Spleen (tissue), 11 donors: ENCODE measurements around the gene DNAH11. TPM values are rescaled to one million over a fixed set of nuclear protein-coding genes. Genes with fewer than 3 reads are reported as not detected.
A peak's percentile ranks its signal among the peaks of the same experiment; 100 is the strongest.

ENCODE experiments used
- DNase-seq: peaks from one replicate; pipeline ENCODE4 v3.0.0-alpha.2; 2020
- H3K27ac ChIP-seq, 8 donors: fragments of 200-600 bp; sonication (generic) in 7 of 8; 1 replicate in 4 of 8; 2 replicates in 4 of 8; pipeline versions ENCODE4 v1.5.0 to v1.8.0; 2016 to 2021; ENCODE audit warnings: inconsistent platforms in 4 of 8, mild to moderate bottlenecking in 4 of 8, moderate library complexity in 1 of 8
- H3K27me3 ChIP-seq, 7 donors: fragments of 200-600 bp; sonication (generic) in 6 of 7; replicated peaks in 1 of 7; 1 replicate in 4 of 7; 2 replicates in 3 of 7; pipeline versions ENCODE4 v1.5.0 to v1.8.0; 2016 to 2021; ENCODE audit warnings: inconsistent platforms in 3 of 7, mild to moderate bottlenecking in 1 of 7
- H3K36me3 ChIP-seq, 6 donors: fragments of 200-600 bp; sonication (generic) in 5 of 6; 1 replicate in 4 of 6; 2 replicates in 2 of 6; pipeline versions ENCODE4 v1.5.0 to v1.8.0; 2016 to 2021; ENCODE audit warnings: inconsistent platforms in 2 of 6
- H3K4me1 ChIP-seq, 6 donors: fragments of 200-600 bp; sonication (generic) in 5 of 6; 1 replicate in 3 of 6; 2 replicates in 3 of 6; pipeline versions ENCODE4 v1.5.0 to v1.8.0; 2016 to 2021; ENCODE audit warnings: inconsistent platforms in 3 of 6
- H3K4me3 ChIP-seq, 8 donors: fragments of 200-600 bp; sonication (generic) in 7 of 8; 1 replicate in 4 of 8; 2 replicates in 4 of 8; pipeline versions ENCODE4 v1.5.0 to v1.8.0; 2016 to 2021; ENCODE audit warnings: inconsistent platforms in 4 of 8, mild to moderate bottlenecking in 4 of 8, moderate library complexity in 2 of 8
- H3K9me3 ChIP-seq, 8 donors: fragments of 200-600 bp; sonication (generic) in 7 of 8; 1 replicate in 4 of 8; 2 replicates in 4 of 8; pipeline versions ENCODE4 v1.5.0 to v1.8.0; 2016 to 2021; ENCODE audit warnings: inconsistent platforms in 4 of 8
- CTCF ChIP-seq, 11 experiments: fragments of 200-600 bp in 7 of 11; fragments of 450-650 bp in 4 of 11; sonication (generic) in 4 of 11; IDR thresholded peaks in 8 of 11; conservative IDR thresholded peaks in 3 of 11; 1 replicate in 7 of 11; 2 replicates in 4 of 11; pipeline versions ENCODE4 v1.4.0 to v1.8.0; 2016 to 2021; ENCODE audit warnings: antibody characterized with exemption in 11 of 11, inconsistent platforms in 4 of 11, mild to moderate bottlenecking in 1 of 11
- POLR2A ChIP-seq, 3 donors: fragments of 450-650 bp; IDR thresholded peaks; one replicate each; pipeline ENCODE4 v1.5.1; 2017; ENCODE audit warnings: antibody characterized with exemption in 3 of 3, mild to moderate bottlenecking in 1 of 3
- POLR2AphosphoS5 ChIP-seq, 3 donors: sonication (generic); formaldehyde crosslinking; IDR thresholded peaks; one replicate each; pipeline ENCODE4 v1.5.1; 2017; ENCODE audit warnings: antibody characterized with exemption in 3 of 3
- WGBS, 5 donors: extraction: QIAGEN DNeasy Blood & Tissue Kit in 3 of 5; methylation state at CpG; one replicate each; pipeline versions ENCODE4 v1.1.5 to v1.1.7; 2013 to 2018; 5-methylcytosine and 5-hydroxymethylcytosine counted together
- intact Hi-C: fragments of 100-400 bp; cut with DNase I; formaldehyde crosslinking; loops from one replicate; pipeline ENCODE4 v1.15.0; 2023; ENCODE audit warnings: low total_unique reads
- polyA plus RNA-seq, 3 donors: library from polyadenylated mRNA; stranded (reverse); fragments of 200-250 nt; gene quantifications; one replicate each; pipeline ENCODE4 v1.2.1, GENCODE V29; 2013
- total RNA-seq, 7 donors: library from RNA; depleted of rRNA in 3 of 7; stranded (reverse); fragments of >200 nt in 3 of 7; fragmentation: NEBNext Ultra II Directional in 4 of 7; extraction: Animal tissue kit (Norgen Biotek cat#: 25700) in 4 of 7; gene quantifications; one replicate each; pipeline versions ENCODE4 v1.1.0 to v1.2.1, GENCODE V29; 2016 to 2021
- donor health status: healthy with polysubstance abuse.
- donor health status: DM: no; HTN: no; CAD: no; lungs with moderate emphysema.
- donor health status: DM: no; HTN: no; CAD: no.
- donor health status: Bipolar disorder and iron deficiency.
- donor health status: healthy.
- donor health status: DM: no; HTN: no; CAD: no.
- donor health status: DM: yes; HTN: yes; CAD: no.

DNAH11 gene
- total and polyA plus RNA-seq, 10 donors, result 0.28 to 2.1 (median 0.88) TPM

- Histone ChIP-seq H3K27me3 (peaks cover 0 to 18% (median 0%) of the 10 kb centered on the region in 7 donors), H3K9me3 (no peaks in the 10 kb centered on the region), H3K36me3 (no peaks in the 10 kb centered on the region), H3K27ac (no peak overlapping the region), H3K4me3 (no peak overlapping the region), H3K4me1 (no peaks in the 10 kb centered on the region)
- WGBS, 5 donors, result 28 to 33% (median 30%) methylated on average over 6 of the region's 6 CpGs
- intact Hi-C loops, result no loop called here
- DNase-seq, result no peak
- TF ChIP-seq POLR2A (IDR thresholded peaks at IDR 0.05) (no peak), CTCF (IDR thresholded peaks at IDR 0.05 in 8 of 11, conservative IDR thresholded peaks at IDR 0.05 in 3 of 11) (peak in 2 of 11 experiments; percentile 24 to 38)
Measured at GRCh38 chr7:21767300-21767900, 224.6 kb downstream of the DNAH11 start.

GRCh38 chr7:21768279-21768678, 225.4 kb downstream of the DNAH11 start:
- no peak for TF ChIP-seq POLR2AphosphoS5 (IDR thresholded peaks at IDR 0.05)
- TF ChIP-seq POLR2A (IDR thresholded peaks at IDR 0.05), result no peak
- TF ChIP-seq CTCF (IDR thresholded peaks at IDR 0.05 in 8 of 11, conservative IDR thresholded peaks at IDR 0.05 in 3 of 11), result no peak
- Histone ChIP-seq H3K27me3 (peaks cover 0 to 20% (median 0%) of the 10 kb centered on the region in 7 donors), H3K4me1 (no peaks in the 10 kb centered on the region), H3K27ac (no peak overlapping the region), H3K36me3 (no peaks in the 10 kb centered on the region), H3K9me3 (no peaks in the 10 kb centered on the region), H3K4me3 (no peak overlapping the region)
- DNase-seq, result no peak
- 61 to 74% (median 67%) methylated on average over 5 of the region's 5 CpGs for WGBS, 5 donors
- intact Hi-C loops, result no loop called here

- H3K9me3 ChIP-seq, result no peaks in the 10 kb centered on the region
- WGBS, 5 donors, result 63 to 74% (median 67%) methylated on average over 5 of the region's 5 CpGs
- intact Hi-C loops, result no loop called here
- no peak overlapping the region for H3K27ac ChIP-seq
- H3K4me1 ChIP-seq, result no peaks in the 10 kb centered on the region
- H3K36me3 ChIP-seq, result no peaks in the 10 kb centered on the region
- TF ChIP-seq POLR2AphosphoS5 (IDR thresholded peaks at IDR 0.05), result no peak
- TF ChIP-seq CTCF (IDR thresholded peaks at IDR 0.05 in 8 of 11, conservative IDR thresholded peaks at IDR 0.05 in 3 of 11), result no peak
- TF ChIP-seq POLR2A (IDR thresholded peaks at IDR 0.05), result no peak
- H3K4me3 ChIP-seq, result no peak overlapping the region
- DNase-seq, result no peak
- peaks cover 0 to 38% (median 0%) of the 10 kb centered on the region in 7 donors for H3K27me3 ChIP-seq
Measured at GRCh38 chr7:21771266-21771665, 228.4 kb downstream of the DNAH11 start.

GRCh38 chr7:21771906-21772610, 229.2 kb downstream of the DNAH11 start:
- DNase-seq, result no peak
- intact Hi-C loops, result no loop called here
- WGBS, 5 donors, result 17 to 25% (median 21%) methylated on average over 5 of the region's 5 CpGs

More at GRCh38 chr7:21771906-21772610, 229.2 kb downstream of the DNAH11 start:
- Histone ChIP-seq H3K9me3 (no peaks in the 10 kb centered on the region), H3K4me3 (no peak overlapping the region), H3K4me1 (no peaks in the 10 kb centered on the region), H3K36me3 (no peaks in the 10 kb centered on the region), H3K27me3 (peaks cover 0 to 38% (median 0%) of the 10 kb centered on the region in 7 donors), H3K27ac (no peak overlapping the region)
- TF ChIP-seq POLR2A (IDR thresholded peaks at IDR 0.05) (no peak), POLR2AphosphoS5 (IDR thresholded peaks at IDR 0.05) (no peak), CTCF (IDR thresholded peaks at IDR 0.05 in 8 of 11, conservative IDR thresholded peaks at IDR 0.05 in 3 of 11) (no peak)
